Measurements from ENCODE around the gene GJB6.
"Not testable (repeated sequence)": the region's sequence is repeated elsewhere in the genome, so short reads cannot be mapped to it uniquely, and the experiment has no call there.

Gene GJB6

GRCh38 chr13:20231839-20232555 lies at the start of gene GJB6:
Gene GJB6, minus strand, starts transcription at chr13:20232319. Its CDS starts 8,839 bp downstream, at chr13:20223480.
- in situ Hi-C loops (cut with MboI; ENCODE audit: low sequenced_read_pairs), result no loop called here

GRCh38 chr13:20276901-20277300 lies 44.8 kb upstream of the GJB6 start:
- in situ Hi-C loops (cut with MboI; ENCODE audit: low sequenced_read_pairs), result not testable (repeated sequence)

- in situ Hi-C loops (cut with MboI; ENCODE audit: low sequenced_read_pairs), result no loop called here
Measured at GRCh38 chr13:20274466-20274865, 42.3 kb upstream of the GJB6 start.

GRCh38 chr13:20272588-20273171 lies 40.6 kb upstream of the GJB6 start:
- in situ Hi-C loops (cut with MboI; ENCODE audit: low sequenced_read_pairs), result no loop called here

- in situ Hi-C loops (cut with MboI; ENCODE audit: low sequenced_read_pairs), result no loop called here
Measured at GRCh38 chr13:20272104-20272503, 40.0 kb upstream of the GJB6 start.

GRCh38 chr13:20271441-20271840 lies 39.3 kb upstream of the GJB6 start:
- in situ Hi-C loops (cut with MboI; ENCODE audit: low sequenced_read_pairs), result no loop called here

GRCh38 chr13:20270163-20270865 lies 38.2 kb upstream of the GJB6 start:
- in situ Hi-C loops (cut with MboI; ENCODE audit: low sequenced_read_pairs), result no loop called here

- in situ Hi-C loops (cut with MboI; ENCODE audit: low sequenced_read_pairs), result no loop called here
Measured at GRCh38 chr13:20264271-20265018, 32.3 kb upstream of the GJB6 start.

- in situ Hi-C loops (cut with MboI; ENCODE audit: low sequenced_read_pairs), result no loop called here
Measured at GRCh38 chr13:20263393-20264044, 31.4 kb upstream of the GJB6 start.

GRCh38 chr13:20258963-20259288 lies 26.8 kb upstream of the GJB6 start:
- in situ Hi-C loops (cut with MboI; ENCODE audit: low sequenced_read_pairs), result no loop called here

GRCh38 chr13:20258208-20258962 lies 26.3 kb upstream of the GJB6 start:
- in situ Hi-C loops (cut with MboI; ENCODE audit: low sequenced_read_pairs), result no loop called here

- in situ Hi-C loops (cut with MboI; ENCODE audit: low sequenced_read_pairs), result no loop called here
Measured at GRCh38 chr13:20254076-20254475, 22.0 kb upstream of the GJB6 start.

GRCh38 chr13:20249913-20250312 lies 17.8 kb upstream of the GJB6 start:
- in situ Hi-C loops (cut with MboI; ENCODE audit: low sequenced_read_pairs), result no loop called here

GRCh38 chr13:20247963-20248362 lies 15.8 kb upstream of the GJB6 start:
- in situ Hi-C loops (cut with MboI; ENCODE audit: low sequenced_read_pairs), result no loop called here

- in situ Hi-C loops (cut with MboI; ENCODE audit: low sequenced_read_pairs), result no loop called here
Measured at GRCh38 chr13:20247403-20247802, 15.3 kb upstream of the GJB6 start.

- in situ Hi-C loops (cut with MboI; ENCODE audit: low sequenced_read_pairs), result no loop called here
Measured at GRCh38 chr13:20241593-20241992, 9.5 kb upstream of the GJB6 start.

GRCh38 chr13:20239748-20240147 lies 7.6 kb upstream of the GJB6 start:
- in situ Hi-C loops (cut with MboI; ENCODE audit: low sequenced_read_pairs), result no loop called here

GRCh38 chr13:20232556-20233277 lies 598 bp upstream of the GJB6 start:
- in situ Hi-C loops (cut with MboI; ENCODE audit: low sequenced_read_pairs), result no loop called here

GRCh38 chr13:20230913-20231838 lies 943 bp downstream of the GJB6 start:
- in situ Hi-C loops (cut with MboI; ENCODE audit: low sequenced_read_pairs), result no loop called here

Measured in HL-60/S4 treated with phorbol 12-myristate 13-acetate at 8.2 ng/mL for 4 days and 3 days (cell line).